Measurements from ENCODE around the gene IFNA1. TPM values are rescaled to one million over a fixed set of nuclear protein-coding genes. Genes with fewer than 3 reads are reported as not detected.

Gene IFNA1
- total and polyA plus RNA-seq, 8 donors: not detected

GRCh38 chr9:21412107-21412506 lies 28.1 kb upstream of the IFNA1 start:
- Histone ChIP-seq H3K27ac (no peak overlapping the region), H3K4me1 (no peaks in the 10 kb centered on the region), H3K9me3 (no peaks in the 10 kb centered on the region), H3K27me3 (no peaks in the 10 kb centered on the region), H3K4me3 (no peak overlapping the region), H3K36me3 (no peaks in the 10 kb centered on the region)
- intact Hi-C loops (cut with DNase I): no loop called here
- no peak for TF ChIP-seq CTCF (IDR thresholded peaks at IDR 0.05)
- ATAC-seq (no peak), DNase-seq (no peak)

GRCh38 chr9:21413151-21413550 lies 27.1 kb upstream of the IFNA1 start:
- no peaks in the 10 kb centered on the region for H3K9me3 ChIP-seq
- H3K4me1 ChIP-seq: no peaks in the 10 kb centered on the region
- H3K36me3 ChIP-seq: no peaks in the 10 kb centered on the region
- DNase-seq (no peak), ATAC-seq (no peak)
- H3K27ac ChIP-seq: no peak overlapping the region
- TF ChIP-seq CTCF (IDR thresholded peaks at IDR 0.05): no peak
- H3K27me3 ChIP-seq: no peaks in the 10 kb centered on the region
- H3K4me3 ChIP-seq: no peak overlapping the region
- intact Hi-C loops (cut with DNase I): no loop called here

GRCh38 chr9:21413624-21414023 lies 26.6 kb upstream of the IFNA1 start:
- Histone ChIP-seq H3K4me3 (no peak overlapping the region), H3K27me3 (no peaks in the 10 kb centered on the region), H3K36me3 (no peaks in the 10 kb centered on the region), H3K4me1 (no peaks in the 10 kb centered on the region), H3K27ac (no peak overlapping the region), H3K9me3 (no peaks in the 10 kb centered on the region)
- intact Hi-C loops (cut with DNase I): no loop called here
- ATAC-seq: peak; percentile 35
- no peak for DNase-seq
- TF ChIP-seq CTCF (IDR thresholded peaks at IDR 0.05): no peak

GRCh38 chr9:21414220-21414940 lies 25.9 kb upstream of the IFNA1 start:
- Histone ChIP-seq H3K4me3 (no peak overlapping the region), H3K27me3 (no peaks in the 10 kb centered on the region), H3K36me3 (no peaks in the 10 kb centered on the region), H3K4me1 (no peaks in the 10 kb centered on the region), H3K9me3 (no peaks in the 10 kb centered on the region), H3K27ac (no peak overlapping the region)
- no peak for ATAC-seq
- DNase-seq: no peak
- TF ChIP-seq CTCF (IDR thresholded peaks at IDR 0.05): no peak
- intact Hi-C loops (cut with DNase I): no loop called here

- intact Hi-C loops (cut with DNase I): no loop called here
- ATAC-seq: no peak
- no peak for TF ChIP-seq CTCF (IDR thresholded peaks at IDR 0.05)
- no peak overlapping the region for H3K27ac ChIP-seq
- no peaks in the 10 kb centered on the region for H3K27me3 ChIP-seq
- H3K36me3 ChIP-seq: no peaks in the 10 kb centered on the region
- H3K4me3 ChIP-seq: no peak overlapping the region
- no peak for DNase-seq
- no peaks in the 10 kb centered on the region for H3K9me3 ChIP-seq
- H3K4me1 ChIP-seq: no peaks in the 10 kb centered on the region
These were observed 24.6 kb upstream of the IFNA1 start for GRCh38 chr9:21415493-21416267.
